Measurements from ENCODE around the gene TFF2.

Gene TFF2

DNA sequence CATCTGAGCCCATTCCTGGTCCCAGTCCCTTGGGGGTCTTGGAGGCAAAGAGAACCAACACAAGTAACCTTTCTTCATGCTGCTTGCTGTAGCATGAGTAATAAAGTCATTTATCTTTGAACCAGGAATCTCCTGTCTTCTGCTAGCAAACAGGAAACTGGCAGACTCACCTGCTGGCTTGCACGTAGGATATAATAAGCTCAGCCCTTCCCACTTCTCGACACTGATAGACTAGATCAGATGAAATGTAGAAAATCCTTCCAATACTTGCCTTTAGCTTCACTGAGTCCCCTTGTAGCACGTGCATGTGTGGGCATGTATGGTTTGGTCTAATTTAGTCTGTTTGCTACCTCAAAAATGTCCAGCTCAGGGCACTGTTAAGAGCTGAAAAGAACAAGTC lies 6.5 kb upstream of the TFF2 start:
- TF ChIP-seq CTCF (IDR thresholded peaks at IDR 0.05; ENCODE audit: low read depth, low read length), result no peak
- DNase-seq (ENCODE audit: extremely low read depth, low read depth), result no peak

DNA sequence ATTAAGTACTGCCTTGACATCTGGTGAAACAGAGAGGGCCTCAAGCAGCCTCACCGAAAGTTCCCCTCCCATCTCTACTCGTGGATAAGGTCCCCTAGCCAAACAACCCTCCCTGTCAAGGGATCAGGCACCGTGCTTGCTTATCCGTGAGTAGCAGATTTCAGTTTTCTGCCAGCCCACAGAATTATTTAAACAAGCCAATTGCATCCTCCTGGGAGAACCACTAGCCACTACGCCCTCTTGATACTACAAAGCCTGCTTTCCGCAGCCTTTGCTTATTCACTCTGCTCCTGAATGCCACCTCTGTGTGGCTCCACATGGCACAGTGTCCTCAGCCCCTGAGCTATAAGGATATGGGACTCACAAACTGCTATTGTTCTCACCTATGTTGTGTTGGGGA lies 5.9 kb upstream of the TFF2 start:
- TF ChIP-seq CTCF (IDR thresholded peaks at IDR 0.05; ENCODE audit: low read depth, low read length), result no peak
- DNase-seq (ENCODE audit: extremely low read depth, low read depth), result no peak

- TF ChIP-seq CTCF (IDR thresholded peaks at IDR 0.05; ENCODE audit: low read depth, low read length), result no peak
- no peak for DNase-seq (ENCODE audit: extremely low read depth, low read depth)
These were observed 5.3 kb upstream of the TFF2 start for GRCh38 chr21:42356046-42356445.

DNA sequence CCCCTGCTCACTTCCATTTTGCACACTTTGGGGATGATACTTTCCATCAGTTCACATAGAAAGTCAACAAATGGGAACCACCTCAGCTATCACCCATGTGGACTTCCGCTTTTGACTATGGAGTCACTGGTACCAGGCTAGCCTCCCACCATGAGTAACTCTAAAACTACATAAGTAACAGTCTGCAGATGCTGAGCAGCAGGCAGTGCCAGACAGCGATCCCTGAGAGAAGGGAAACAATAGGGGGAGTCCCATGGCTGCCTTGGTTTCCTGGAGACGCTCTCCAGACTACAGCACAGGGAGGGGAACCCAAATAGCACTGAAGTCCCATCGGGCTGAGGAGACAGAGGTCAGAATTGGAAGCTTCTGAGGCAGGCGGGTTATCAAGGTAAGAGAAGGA lies 2.8 kb upstream of the TFF2 start:
- TF ChIP-seq CTCF (IDR thresholded peaks at IDR 0.05; ENCODE audit: low read depth, low read length), result no peak
- DNase-seq (ENCODE audit: extremely low read depth, low read depth), result no peak

DNA sequence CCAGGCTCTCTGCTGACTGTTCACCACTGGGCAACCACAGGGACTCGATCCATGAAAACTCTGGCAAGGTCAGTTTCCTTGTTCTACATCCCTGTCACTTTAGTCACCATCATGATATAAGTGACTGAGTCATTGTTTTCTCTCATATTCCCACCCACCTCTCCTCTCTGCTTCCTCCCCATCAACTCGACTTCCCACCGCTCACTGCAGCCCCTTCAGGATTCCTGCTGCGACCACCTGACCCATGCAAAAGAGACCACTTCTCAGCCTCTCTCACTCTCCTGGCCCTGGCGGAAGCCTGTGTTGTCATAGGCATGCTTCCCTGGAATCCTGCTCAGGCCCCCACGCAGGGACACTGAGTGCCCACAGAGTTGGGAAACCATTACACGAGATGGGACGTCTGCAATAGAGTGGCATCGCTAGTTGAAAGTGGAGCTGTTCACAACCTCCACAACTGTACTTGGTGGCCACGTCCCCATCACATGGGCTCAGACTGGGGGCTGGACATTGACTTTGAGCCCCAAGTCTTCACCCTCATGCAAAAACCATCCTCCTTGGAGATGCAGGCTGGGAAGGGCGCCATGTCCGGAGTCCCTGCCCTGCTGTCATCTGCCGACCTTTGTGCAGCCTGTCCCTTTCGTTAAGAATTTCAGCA lies 1.8 kb upstream of the TFF2 start:
- no peak for DNase-seq (ENCODE audit: extremely low read depth, low read depth)
- TF ChIP-seq CTCF (IDR thresholded peaks at IDR 0.05; ENCODE audit: low read depth, low read length), result no peak

DNA sequence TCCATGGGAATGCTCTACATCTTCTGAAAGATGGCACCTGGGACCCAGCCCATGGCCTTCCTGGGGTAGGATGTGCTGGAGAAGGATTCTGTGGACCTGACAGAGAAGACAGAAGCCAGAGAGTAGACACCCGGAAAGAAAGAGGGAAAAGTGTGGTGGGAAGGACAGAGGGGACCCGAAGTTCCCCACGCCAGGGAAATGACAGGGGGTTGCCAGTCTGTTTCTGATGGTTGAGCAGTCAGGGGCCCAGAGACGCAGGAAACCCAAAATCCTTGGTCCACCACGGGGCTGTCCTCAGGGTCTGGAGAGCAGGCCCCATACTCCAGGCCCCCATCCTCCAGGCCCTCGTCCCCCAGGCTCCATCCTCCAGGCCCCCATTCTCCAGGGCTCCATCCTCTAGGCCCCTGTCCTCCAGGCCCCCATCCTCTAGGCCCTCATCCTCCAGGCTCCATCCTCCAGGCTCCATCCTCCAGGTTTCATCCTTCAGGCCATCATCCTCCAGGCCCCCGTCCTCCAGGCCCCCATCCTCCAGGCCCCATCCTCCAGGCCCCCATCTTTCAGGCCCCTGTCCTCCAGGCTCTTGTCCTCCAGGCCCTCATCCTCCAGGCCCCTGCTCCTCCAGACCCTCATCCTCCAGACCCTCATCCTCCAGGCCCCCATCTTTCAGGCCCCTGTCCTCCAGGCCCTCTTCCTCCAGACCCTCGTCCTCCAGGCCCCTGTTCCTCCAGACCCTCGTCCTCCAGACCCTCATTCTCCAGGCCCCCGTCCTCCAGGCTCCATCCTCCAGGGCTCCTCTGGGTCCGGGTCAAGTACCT lies 1.0 kb upstream of the TFF2 start:
- DNase-seq (ENCODE audit: extremely low read depth, low read depth), result no peak
- TF ChIP-seq CTCF (IDR thresholded peaks at IDR 0.05; ENCODE audit: low read depth, low read length), result no peak

DNA sequence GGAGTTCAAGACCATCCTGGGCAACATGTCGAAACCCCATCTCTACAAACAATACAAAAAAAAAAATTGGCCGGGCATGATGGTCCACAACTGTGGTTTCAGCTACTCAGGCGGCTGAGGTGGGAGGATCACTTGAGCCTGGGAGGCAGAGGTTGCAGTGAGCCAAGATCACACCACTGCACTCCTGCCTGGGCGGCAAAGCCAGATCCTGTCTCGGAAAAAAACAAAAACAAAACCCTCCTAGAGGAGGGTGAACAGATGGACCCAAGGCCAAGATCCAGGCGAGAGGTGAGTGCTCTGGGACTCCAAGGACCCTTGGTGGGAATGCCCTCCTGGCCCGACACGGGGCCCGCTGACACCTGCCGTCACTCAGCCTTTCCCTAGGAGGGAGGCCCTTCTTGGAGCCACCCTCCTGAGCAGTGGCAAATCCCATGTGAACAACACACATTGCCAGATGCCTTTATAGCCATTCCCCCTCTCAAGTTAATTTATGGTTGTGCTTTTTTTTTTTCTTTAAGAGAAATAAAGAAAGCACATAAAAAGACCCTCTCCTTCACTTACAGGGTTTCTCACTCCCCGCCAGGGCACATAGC lies 380 bp downstream of the TFF2 start:
- DNase-seq (ENCODE audit: extremely low read depth, low read depth), result no peak
- no peak for TF ChIP-seq CTCF (IDR thresholded peaks at IDR 0.05; ENCODE audit: low read depth, low read length)
